ENCODE measurements around the gene XYLB. TPM values are rescaled to one million over a fixed set of nuclear protein-coding genes. Genes with fewer than 3 reads are reported as not detected.

Gene XYLB
- total RNA-seq, 1 experiment from 2014 or later, result 11.2 TPM

GRCh38 chr3:38375488-38376097 lies 29.0 kb downstream of the XYLB start:
- no TSS peak for BruUV-seq (replicated peaks)
- POLR2A ChIA-PET (ENCODE audit: unreplicated experiment), result interaction anchor here (0.6 kb wide), 1 partner anchor 15 kb away, joined by 4 read pairs; no protein-coding TSS in a partner anchor

DNA sequence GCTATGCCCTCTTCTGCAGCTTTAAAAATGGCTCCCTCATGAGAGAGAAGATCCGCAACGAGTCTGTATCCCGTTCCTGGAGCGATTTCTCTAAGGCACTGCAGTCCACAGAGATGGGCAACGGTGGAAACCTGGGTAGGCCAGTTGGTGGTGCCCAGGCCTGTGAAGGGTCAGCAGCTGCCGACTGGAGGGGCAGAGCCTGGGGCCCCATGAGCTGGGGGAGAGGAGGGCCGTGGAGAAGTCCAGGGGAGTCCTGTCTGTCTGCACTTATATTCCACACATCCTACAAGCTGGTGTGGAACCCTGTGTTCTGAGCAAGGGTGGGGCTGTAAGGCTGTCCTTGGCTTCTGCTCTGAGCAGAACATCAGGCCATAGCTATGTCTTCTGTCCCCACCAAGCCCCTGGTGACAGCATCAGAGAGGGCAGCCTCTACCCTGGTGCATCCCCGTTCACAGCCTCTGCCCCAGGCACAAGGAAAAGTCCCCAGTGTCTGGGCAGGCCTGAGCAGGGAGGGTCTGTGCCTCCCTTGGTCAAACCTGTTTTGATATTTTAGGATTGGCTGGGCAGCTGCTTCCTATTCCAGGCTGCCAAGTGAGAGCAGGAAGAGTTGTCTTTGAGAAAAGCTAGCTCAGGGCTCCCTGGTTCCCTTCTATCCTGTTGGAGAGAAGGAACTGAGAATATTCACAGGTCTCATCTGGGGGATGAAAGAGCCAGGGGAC lies 29.7 kb downstream of the XYLB start:
- Histone ChIP-seq H3K79me2 (ENCODE audit: low read length) (no peaks in the 10 kb centered on the region), H3K9ac (ENCODE audit: low read length) (no peak overlapping the region), H4K20me1 (ENCODE audit: low read length) (no peaks in the 10 kb centered on the region), H3F3A (ENCODE audit: low read length, unreplicated experiment) (no peaks in the 10 kb centered on the region), H3K27ac (ENCODE audit: low read length) (no peak overlapping the region), H3K9me2 (replicated peaks; ENCODE audit: low read length) (no peaks in the 10 kb centered on the region), H2AFZ (ENCODE audit: low read length) (no peak overlapping the region), H3K36me3 (ENCODE audit: low read depth, low read length) (peaks cover 65% of the 10 kb centered on the region), H3K27me3 (ENCODE audit: low read length) (no peaks in the 10 kb centered on the region), H3K4me1 (ENCODE audit: insufficient read depth, low read length) (no peaks in the 10 kb centered on the region), H3K4me3 (ENCODE audit: low read length) (no peak overlapping the region), H3K9me3 (ENCODE audit: low read length) (no peaks in the 10 kb centered on the region), H3K4me2 (ENCODE audit: low read length) (no peak overlapping the region)
- intact Hi-C loops (cut with micrococcal nuclease), result no loop called here
- POLR2A ChIA-PET (ENCODE audit: unreplicated experiment), result no interaction called here
- DNase-seq, result no peak
- TF ChIP-seq EZH2 (IDR thresholded peaks at IDR 0.05; ENCODE audit: low read length, unreplicated experiment), result no peak
- CTCF ChIA-PET, result no interaction called here
- no peak for ATAC-seq
- BruUV-seq (replicated peaks), result no TSS peak

More at GRCh38 chr3:38375488-38376097, 29.0 kb downstream of the XYLB start:
- Histone ChIP-seq H3K4me1 (ENCODE audit: insufficient read depth, low read length) (no peaks in the 10 kb centered on the region), H3K9me3 (ENCODE audit: low read length) (no peaks in the 10 kb centered on the region), H3F3A (ENCODE audit: low read length, unreplicated experiment) (no peaks in the 10 kb centered on the region), H3K27ac (ENCODE audit: low read length) (no peak overlapping the region), H3K9me2 (replicated peaks; ENCODE audit: low read length) (no peaks in the 10 kb centered on the region), H4K20me1 (ENCODE audit: low read length) (no peaks in the 10 kb centered on the region), H3K4me3 (ENCODE audit: low read length) (no peak overlapping the region), H3K9ac (ENCODE audit: low read length) (no peak overlapping the region), H3K4me2 (ENCODE audit: low read length) (no peak overlapping the region), H3K36me3 (ENCODE audit: low read depth, low read length) (peaks cover 62% of the 10 kb centered on the region), H2AFZ (ENCODE audit: low read length) (no peak overlapping the region), H3K27me3 (ENCODE audit: low read length) (no peaks in the 10 kb centered on the region), H3K79me2 (ENCODE audit: low read length) (no peaks in the 10 kb centered on the region)
- ATAC-seq (no peak), DNase-seq (no peak)
- intact Hi-C loops (cut with micrococcal nuclease), result no loop called here
- TF ChIP-seq, protein P1, sequence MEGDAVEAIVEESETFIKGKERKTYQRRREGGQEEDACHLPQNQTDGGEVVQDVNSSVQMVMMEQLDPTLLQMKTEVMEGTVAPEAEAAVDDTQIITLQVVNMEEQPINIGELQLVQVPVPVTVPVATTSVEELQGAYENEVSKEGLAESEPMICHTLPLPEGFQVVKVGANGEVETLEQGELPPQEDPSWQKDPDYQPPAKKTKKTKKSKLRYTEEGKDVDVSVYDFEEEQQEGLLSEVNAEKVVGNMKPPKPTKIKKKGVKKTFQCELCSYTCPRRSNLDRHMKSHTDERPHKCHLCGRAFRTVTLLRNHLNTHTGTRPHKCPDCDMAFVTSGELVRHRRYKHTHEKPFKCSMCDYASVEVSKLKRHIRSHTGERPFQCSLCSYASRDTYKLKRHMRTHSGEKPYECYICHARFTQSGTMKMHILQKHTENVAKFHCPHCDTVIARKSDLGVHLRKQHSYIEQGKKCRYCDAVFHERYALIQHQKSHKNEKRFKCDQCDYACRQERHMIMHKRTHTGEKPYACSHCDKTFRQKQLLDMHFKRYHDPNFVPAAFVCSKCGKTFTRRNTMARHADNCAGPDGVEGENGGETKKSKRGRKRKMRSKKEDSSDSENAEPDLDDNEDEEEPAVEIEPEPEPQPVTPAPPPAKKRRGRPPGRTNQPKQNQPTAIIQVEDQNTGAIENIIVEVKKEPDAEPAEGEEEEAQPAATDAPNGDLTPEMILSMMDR (conservative IDR thresholded peaks at IDR 0.05; ENCODE audit: low read depth, low read length), result no peak
- TF ChIP-seq EZH2 (IDR thresholded peaks at IDR 0.05; ENCODE audit: low read length, unreplicated experiment), result no peak
- no peak for TF ChIP-seq EZH2phosphoT487 (IDR thresholded peaks at IDR 0.05; ENCODE audit: borderline replicate concordance, low read length)
- CTCF ChIA-PET, result no interaction called here

GRCh38 chr3:38379201-38379770 lies 32.7 kb downstream of the XYLB start:
- CTCF ChIA-PET, result no interaction called here

More at GRCh38 chr3:38379201-38379770, 32.7 kb downstream of the XYLB start:
- intact Hi-C loops (cut with micrococcal nuclease), result no loop called here
- Histone ChIP-seq H3F3A (ENCODE audit: low read length, unreplicated experiment) (no peaks in the 10 kb centered on the region), H4K20me1 (ENCODE audit: low read length) (no peaks in the 10 kb centered on the region), H3K36me3 (ENCODE audit: low read depth, low read length) (peaks cover 67% of the 10 kb centered on the region), H3K4me3 (ENCODE audit: low read length) (no peak overlapping the region), H2AFZ (ENCODE audit: low read length) (no peak overlapping the region), H3K9me2 (replicated peaks; ENCODE audit: low read length) (no peaks in the 10 kb centered on the region), H3K9ac (ENCODE audit: low read length) (no peak overlapping the region), H3K4me2 (ENCODE audit: low read length) (no peak overlapping the region), H3K4me1 (ENCODE audit: insufficient read depth, low read length) (no peaks in the 10 kb centered on the region), H3K9me3 (ENCODE audit: low read length) (no peaks in the 10 kb centered on the region), H3K79me2 (ENCODE audit: low read length) (no peaks in the 10 kb centered on the region), H3K27me3 (ENCODE audit: low read length) (no peaks in the 10 kb centered on the region), H3K27ac (ENCODE audit: low read length) (no peak overlapping the region)
- ATAC-seq, result no peak
- no TSS peak for BruUV-seq (replicated peaks)
- TF ChIP-seq, protein P1 (conservative IDR thresholded peaks at IDR 0.05; ENCODE audit: low read depth, low read length), result no peak
- TF ChIP-seq EZH2phosphoT487 (IDR thresholded peaks at IDR 0.05; ENCODE audit: borderline replicate concordance, low read length) (no peak), EZH2 (IDR thresholded peaks at IDR 0.05; ENCODE audit: low read length, unreplicated experiment) (no peak)
- no peak for DNase-seq
- POLR2A ChIA-PET (ENCODE audit: unreplicated experiment), result no interaction called here

All from PC-3 (cell line).